ENCODE measurements around the gene CEP85.

- TF ChIP-seq, protein P1, sequence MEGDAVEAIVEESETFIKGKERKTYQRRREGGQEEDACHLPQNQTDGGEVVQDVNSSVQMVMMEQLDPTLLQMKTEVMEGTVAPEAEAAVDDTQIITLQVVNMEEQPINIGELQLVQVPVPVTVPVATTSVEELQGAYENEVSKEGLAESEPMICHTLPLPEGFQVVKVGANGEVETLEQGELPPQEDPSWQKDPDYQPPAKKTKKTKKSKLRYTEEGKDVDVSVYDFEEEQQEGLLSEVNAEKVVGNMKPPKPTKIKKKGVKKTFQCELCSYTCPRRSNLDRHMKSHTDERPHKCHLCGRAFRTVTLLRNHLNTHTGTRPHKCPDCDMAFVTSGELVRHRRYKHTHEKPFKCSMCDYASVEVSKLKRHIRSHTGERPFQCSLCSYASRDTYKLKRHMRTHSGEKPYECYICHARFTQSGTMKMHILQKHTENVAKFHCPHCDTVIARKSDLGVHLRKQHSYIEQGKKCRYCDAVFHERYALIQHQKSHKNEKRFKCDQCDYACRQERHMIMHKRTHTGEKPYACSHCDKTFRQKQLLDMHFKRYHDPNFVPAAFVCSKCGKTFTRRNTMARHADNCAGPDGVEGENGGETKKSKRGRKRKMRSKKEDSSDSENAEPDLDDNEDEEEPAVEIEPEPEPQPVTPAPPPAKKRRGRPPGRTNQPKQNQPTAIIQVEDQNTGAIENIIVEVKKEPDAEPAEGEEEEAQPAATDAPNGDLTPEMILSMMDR (IDR thresholded peaks at IDR 0.05; ENCODE audit: insufficient read depth, low read depth, low read length) = no peak
- TF ChIP-seq EZH2 (IDR thresholded peaks at IDR 0.05; ENCODE audit: insufficient read depth, low read length) = no peak
These were observed 44.2 kb upstream of the CEP85 start for GRCh38 chr1:26189751-26190275.
